NCI-H526 treated with DMSO at 0.1 percent for 48 hours (cell line): ENCODE measurements around the gene MAST4.
"Not testable (repeated sequence)": the region's sequence is repeated elsewhere in the genome, so short reads cannot be mapped to it uniquely, and the experiment has no call there.

ENCODE experiments used
- DNase-seq: peaks from one replicate; lab custom pipeline; 2025; lab: John Stamatoyannopoulos, UW

Gene MAST4

DNA sequence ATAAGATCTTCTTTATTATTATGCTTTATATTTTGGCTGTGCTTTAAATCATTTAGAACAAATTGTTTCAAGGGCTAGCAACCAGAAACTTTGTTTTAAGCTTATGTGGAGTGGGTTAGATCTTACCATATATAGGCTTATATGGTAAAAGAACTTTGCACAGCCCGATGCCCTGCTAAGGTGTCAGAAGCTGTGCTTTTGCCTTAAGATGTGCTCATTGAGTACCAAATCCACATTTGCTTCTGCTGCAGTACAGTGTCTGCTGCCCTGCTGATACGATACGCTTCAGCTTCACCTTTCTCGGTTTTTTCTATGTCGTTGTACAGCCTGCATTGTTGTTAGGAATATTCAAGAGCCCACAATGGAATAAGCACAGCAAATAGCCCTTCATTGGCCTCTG lies 565.6 kb downstream of the MAST4 start:
- DNase-seq = no peak

DNA sequence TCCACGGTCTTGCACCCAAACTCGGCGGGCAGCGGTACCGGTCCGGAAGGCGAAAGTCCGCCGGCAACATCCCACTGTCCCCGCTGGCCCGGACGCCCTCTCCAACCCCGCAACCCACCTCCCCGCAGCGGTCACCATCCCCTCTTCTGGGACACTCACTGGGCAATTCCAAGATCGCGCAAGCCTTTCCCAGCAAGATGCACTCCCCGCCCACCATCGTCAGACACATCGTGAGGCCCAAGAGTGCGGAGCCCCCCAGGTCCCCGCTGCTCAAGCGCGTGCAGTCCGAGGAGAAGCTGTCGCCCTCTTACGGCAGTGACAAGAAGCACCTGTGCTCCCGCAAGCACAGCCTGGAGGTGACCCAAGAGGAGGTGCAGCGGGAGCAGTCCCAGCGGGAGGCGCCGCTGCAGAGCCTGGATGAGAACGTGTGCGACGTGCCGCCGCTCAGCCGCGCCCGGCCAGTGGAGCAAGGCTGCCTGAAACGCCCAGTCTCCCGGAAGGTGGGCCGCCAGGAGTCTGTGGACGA lies 567.1 kb downstream of the MAST4 start:
- DNase-seq = no peak

DNA sequence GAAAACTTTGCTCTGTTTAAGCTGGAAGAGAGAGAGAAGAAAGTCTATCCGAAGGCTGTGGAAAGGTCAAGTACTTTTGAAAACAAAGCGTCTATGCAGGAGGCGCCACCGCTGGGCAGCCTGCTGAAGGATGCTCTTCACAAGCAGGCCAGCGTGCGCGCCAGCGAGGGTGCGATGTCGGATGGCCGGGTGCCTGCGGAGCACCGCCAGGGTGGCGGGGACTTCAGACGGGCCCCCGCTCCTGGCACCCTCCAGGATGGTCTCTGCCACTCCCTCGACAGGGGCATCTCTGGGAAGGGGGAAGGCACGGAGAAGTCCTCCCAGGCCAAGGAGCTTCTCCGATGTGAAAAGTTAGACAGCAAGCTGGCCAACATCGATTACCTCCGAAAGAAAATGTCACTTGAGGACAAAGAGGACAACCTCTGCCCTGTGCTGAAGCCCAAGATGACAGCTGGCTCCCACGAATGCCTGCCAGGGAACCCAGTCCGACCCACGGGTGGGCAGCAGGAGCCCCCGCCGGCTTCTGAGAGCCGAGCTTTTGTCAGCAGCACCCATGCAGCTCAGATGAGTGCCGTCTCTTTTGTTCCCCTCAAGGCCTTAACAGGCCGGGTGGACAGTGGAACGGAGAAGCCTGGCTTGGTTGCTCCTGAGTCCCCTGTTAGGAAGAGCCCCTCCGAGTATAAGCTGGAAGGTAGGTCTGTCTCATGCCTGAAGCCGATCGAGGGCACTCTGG lies 567.8 kb downstream of the MAST4 start:
- DNase-seq = no peak

DNA sequence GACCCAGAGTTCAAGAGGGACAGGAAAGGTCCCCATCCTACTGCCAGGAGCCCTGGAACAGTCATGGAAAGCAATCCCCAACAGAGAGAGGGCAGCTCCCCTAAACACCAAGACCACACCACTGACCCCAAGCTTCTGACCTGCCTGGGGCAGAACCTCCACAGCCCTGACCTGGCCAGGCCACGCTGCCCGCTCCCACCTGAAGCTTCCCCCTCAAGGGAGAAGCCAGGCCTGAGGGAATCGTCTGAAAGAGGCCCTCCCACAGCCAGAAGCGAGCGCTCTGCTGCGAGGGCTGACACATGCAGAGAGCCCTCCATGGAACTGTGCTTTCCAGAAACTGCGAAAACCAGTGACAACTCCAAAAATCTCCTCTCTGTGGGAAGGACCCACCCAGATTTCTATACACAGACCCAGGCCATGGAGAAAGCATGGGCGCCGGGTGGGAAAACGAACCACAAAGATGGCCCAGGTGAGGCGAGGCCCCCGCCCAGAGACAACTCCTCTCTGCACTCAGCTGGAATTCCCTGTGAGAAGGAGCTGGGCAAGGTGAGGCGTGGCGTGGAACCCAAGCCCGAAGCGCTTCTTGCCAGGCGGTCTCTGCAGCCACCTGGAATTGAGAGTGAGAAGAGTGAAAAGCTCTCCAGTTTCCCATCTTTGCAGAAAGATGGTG lies 568.8 kb downstream of the MAST4 start:
- no peak for DNase-seq

DNA sequence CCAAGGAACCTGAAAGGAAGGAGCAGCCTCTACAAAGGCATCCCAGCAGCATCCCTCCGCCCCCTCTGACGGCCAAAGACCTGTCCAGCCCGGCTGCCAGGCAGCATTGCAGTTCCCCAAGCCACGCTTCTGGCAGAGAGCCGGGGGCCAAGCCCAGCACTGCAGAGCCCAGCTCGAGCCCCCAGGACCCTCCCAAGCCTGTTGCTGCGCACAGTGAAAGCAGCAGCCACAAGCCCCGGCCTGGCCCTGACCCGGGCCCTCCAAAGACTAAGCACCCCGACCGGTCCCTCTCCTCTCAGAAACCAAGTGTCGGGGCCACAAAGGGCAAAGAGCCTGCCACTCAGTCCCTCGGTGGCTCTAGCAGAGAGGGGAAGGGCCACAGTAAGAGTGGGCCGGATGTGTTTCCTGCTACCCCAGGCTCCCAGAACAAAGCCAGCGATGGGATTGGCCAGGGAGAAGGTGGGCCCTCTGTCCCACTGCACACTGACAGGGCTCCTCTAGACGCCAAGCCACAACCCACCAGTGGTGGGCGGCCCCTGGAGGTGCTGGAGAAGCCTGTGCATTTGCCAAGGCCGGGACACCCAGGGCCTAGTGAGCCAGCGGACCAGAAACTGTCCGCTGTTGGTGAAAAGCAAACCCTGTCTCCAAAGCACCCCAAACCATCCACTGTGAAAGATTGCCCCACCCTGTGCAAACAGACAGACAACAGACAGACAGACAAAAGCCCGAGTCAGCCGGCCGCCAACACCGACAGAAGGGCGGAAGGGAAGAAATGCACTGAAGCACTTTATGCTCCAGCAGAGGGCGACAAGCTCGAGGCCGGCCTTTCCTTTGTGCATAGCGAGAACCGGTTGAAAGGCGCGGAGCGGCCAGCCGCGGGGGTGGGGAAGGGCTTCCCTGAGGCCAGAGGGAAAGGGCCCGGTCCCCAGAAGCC lies 569.6 kb downstream of the MAST4 start:
- no peak for DNase-seq

DNA sequence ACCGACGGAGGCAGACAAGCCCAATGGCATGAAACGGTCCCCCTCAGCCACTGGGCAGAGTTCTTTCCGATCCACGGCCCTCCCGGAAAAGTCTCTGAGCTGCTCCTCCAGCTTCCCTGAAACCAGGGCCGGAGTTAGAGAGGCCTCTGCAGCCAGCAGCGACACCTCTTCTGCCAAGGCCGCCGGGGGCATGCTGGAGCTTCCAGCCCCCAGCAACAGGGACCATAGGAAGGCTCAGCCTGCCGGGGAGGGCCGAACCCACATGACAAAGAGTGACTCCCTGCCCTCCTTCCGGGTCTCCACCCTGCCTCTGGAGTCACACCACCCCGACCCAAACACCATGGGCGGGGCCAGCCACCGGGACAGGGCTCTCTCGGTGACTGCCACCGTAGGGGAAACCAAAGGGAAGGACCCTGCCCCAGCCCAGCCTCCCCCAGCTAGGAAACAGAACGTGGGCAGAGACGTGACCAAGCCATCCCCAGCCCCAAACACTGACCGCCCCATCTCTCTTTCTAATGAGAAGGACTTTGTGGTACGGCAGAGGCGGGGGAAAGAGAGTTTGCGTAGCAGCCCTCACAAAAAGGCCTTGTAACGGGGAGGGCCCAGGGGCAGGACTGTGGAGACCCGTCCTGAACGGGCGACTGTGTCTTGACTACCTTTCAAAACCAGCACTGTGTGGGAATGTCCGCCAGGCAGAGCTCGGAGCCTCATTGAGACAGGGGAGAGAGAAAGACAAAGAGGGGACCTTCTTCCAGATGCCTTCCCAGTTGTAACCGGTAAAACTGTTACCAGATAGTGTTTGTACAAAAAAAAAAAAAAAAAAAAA lies 570.5 kb downstream of the MAST4 start:
- no peak for DNase-seq

DNA sequence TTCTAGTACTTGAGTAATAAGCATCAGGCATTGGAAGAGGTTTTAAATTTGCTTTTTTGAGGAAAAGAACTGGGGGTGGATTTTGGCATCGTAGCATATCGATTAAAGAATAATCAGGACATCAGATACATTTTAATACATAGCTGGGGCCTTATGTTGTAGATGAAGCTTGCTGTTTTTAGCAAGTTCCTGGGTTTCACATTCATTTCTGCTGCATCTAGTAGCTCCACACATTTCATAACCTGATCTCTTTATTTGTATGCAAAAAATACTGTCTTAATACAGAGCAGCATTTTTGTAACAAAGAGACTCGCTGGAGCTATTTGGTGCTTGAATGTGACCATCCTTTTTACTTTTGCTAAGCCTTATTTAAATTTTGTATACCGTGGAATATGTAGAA lies 571.9 kb downstream of the MAST4 start:
- DNase-seq = no peak

DNA sequence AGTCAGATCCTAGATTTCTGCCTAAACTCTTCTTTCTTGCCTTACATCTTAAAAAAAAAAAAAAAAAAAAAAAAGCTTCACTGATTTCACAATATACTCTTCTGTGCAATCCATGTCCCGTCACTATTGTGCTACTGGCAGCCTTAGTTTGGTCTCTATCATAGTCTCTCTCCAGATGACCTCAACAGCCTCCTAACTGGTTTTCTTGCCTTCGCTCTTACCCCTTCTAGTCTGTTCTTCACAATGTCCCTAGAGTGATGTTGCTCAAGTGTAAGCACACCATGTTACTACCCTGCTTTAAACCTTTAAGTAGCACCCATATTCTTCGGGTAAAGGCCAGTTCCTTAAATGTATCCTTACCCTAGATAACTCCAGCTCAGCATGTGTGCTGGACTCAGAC lies 574.6 kb downstream of the MAST4 start:
- DNase-seq = no peak

DNA sequence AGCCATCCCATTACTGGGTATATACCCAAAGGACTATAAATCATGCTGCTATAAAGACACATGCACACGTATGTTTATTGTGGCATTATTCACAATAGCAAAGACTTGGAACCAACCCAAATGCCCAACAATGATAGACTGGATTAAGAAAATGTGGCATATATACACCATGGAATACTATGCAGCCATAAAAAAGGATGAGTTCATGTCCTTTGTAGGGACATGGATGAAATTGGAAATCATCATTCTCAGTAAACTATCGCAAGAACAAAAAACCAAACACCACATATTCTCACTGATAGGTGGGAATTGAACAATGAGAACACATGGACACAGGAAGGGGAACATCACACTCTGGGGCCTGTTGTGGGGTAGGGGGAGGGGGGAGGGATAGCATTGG lies 577.2 kb downstream of the MAST4 start:
- not testable (repeated sequence) for DNase-seq

DNA sequence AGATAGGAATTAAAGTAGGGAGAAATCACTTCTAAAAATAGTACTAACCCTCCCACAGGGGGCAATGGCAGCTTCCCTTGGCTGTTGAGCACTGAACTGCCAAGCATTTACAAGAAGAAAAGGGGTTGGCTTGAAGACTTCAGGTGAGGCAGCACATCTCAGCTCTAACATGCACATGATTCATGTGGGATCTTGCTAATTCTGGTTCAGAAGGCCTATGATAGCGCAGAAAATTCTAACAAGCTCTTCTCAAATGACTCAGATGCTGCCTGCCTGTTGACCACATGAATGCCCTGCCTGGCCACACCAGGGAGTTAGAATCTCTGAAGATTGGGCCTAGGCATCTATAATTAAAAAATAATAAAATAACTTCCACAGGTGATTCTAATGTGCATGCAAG lies 577.8 kb downstream of the MAST4 start:
- no peak for DNase-seq

DNA sequence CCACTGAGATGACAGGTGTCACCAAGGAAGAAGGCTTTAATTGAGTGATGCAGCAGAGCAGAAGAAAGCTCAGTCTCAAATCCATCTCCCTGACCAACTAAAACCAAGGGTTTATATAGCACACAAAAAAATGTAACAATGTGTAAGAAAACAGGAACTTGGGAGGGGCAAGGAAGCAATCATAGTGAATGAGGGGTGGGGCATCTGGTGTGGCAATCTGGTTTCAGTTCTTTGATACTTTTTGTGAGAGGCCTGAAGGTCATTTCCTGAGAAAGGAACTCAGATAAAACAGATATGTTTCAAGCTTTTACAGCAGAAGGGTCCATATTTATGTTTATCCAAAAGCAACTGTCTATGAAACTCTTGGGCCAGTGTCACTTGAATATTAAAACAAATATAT lies 580.7 kb downstream of the MAST4 start:
- DNase-seq = no peak

DNA sequence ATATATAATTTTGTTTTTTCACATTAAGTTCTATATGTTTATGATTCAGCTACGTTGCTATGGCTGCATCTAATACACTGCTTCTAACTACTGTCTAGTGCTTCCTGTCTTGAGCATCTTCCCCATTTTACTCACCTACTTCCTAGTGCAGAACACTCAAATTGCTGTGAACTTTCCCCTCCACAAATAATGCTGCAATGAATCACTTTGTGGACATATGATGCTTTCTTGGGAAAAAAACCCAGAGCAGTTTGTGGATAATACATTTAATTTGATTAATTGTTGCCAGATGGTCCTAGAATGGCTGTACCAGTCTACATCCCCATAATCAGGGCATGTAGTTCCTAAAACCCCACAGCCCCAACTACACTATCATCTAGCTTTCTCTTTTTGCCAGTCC lies 581.9 kb downstream of the MAST4 start:
- DNase-seq = no peak

DNA sequence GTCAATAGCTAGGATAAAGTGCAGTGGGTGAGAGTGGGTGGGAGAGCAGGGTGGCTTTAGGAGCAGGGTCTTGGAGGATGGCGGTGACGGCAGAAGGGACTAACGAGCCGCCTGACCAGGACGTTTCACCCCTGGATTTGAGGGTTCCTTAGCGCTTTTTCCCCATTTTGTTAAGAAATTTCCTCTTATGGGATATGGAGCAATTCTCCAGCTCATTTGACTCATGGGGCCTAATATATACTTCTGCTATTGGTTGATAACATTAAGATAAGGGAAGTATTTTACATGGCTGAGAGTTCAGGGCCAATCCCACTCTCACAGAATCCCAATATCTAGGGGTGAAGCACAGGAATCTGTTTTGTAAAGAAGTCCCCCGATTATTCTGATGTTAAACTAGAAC lies 582.8 kb downstream of the MAST4 start:
- DNase-seq = no peak

DNA sequence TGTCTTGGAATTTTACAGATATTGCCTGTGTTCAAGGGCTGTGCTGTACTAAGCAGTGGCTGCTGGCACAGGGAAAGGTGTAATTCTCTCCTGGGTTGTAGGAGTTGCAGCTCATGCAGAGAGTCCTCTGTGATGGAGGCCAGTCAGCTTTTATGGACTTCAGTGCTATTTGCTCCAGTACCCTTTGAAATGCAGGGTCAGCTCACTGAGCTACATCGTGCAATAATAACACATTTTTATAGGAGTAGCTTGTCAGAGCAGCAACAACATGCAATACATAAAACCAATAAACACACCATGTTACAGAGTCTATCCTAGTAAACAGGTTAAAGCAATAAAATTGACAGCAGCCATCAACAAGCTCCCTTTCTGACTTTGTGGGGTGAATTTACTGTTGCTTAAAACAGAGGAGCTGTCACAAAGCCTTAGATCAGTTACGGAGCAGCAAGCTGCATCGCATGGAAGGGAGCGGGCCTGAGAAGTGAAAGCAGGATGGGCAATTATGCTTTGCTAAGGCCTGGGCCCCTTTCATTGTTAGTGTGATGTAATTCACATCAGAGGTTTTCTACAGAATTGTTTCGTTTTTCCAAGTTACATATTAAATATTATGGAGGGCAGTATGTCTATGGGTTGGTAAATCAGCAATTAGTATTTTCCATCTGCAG lies 583.6 kb downstream of the MAST4 start:
- DNase-seq = no peak

DNA sequence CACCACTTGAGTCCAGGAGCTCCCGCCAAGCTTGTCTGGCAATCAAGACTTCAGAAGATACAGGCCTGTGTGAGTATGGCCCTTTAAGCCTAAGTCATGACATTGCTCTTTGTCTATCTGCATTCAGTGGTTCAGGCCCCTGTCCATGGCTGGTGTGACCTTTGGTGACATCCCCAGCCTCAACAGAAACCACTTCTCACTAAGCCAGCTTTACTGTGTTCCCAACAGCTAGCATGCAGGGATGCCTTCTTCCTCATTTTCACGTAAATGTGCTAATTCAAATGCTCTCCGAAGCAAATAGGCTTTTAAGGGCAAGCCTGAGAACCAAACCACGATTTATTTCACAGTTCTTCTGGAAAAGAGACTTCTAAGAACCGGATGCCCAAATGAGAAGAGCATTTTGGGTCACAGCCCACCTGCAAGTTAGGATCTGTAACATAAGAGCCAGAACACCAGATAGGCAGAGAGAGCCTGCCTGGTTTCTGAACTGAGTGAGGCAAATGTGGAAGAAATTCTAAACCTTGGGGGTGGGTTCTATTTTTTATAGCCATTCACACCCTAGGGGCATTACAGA lies 585.5 kb downstream of the MAST4 start:
- DNase-seq = no peak

DNA sequence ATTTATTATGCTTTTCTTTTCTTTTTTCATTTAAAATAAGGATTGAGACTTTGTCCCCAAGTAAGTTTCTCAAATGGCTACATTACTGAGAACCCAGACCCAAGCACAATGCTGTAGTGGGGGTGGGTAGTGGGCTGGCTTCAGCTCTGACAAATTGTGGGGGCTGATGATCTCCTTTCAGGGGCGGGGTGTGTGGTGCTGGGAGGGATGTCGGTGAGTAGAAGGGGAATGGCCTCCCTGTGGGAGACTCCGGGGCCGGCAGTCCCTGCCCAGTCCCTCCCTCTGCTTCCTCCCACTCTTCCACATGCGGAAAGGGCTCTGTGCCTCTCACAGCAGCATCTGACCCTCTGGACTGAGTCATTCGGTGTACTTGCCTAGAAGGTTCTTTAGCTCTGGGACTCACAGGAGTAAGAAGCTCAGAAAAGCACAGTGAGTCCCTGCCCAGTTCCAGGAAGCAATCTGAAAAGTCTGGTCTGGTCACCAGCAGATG lies 586.2 kb downstream of the MAST4 start:
- no peak for DNase-seq

DNA sequence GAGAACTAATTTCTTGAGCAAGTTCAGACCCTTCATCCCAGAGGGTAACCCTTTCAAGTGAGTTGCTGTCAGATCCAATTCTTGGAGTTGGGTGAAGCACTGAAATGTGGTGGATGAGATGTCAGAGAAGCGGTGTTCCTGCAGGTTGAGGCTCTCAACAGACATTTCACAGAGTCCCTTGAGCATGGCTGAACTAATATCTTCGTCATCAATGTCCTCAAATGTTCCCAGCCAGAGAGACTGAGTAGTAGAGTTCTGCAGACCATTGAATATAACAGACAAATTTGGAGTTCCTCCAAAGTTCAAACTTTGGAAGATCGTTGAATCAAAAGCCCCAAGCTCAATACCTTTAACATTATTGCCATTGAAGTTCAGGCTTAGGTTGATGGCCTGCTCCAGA lies 587.7 kb downstream of the MAST4 start:
- DNase-seq = no peak

DNA sequence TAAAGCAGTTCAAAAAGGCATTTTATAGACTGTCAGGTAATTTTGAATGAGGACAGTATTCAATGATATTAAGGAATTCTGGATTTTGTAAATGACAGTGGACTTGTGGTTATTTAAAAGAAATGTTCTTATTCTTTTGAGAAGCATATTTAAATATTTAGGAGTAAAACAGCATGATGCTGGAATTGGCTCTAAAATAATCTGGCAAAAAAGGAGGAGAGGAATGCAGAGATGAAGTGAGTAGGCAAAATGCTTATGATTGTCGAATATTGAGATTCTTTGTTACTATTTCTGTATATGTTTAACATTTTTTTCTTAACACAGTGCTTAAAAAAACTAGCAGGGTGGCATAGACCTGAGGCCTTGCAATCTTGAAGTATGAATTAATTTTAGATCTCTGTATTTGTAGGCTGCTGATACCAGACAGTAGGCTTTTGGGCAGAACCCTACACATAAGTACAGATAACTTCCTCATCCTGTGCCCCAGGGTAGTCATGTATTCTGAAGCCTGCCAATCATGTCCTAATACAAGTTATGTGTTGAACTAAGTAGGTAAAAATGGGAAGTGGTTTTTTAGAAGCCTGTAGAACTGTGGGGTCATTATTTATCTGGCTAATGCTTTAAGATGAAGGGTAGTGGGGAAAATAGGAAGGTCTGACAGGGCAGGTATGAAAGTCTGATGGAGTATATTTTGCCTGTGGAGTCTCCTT lies 591.0 kb downstream of the MAST4 start:
- no peak for DNase-seq

DNA sequence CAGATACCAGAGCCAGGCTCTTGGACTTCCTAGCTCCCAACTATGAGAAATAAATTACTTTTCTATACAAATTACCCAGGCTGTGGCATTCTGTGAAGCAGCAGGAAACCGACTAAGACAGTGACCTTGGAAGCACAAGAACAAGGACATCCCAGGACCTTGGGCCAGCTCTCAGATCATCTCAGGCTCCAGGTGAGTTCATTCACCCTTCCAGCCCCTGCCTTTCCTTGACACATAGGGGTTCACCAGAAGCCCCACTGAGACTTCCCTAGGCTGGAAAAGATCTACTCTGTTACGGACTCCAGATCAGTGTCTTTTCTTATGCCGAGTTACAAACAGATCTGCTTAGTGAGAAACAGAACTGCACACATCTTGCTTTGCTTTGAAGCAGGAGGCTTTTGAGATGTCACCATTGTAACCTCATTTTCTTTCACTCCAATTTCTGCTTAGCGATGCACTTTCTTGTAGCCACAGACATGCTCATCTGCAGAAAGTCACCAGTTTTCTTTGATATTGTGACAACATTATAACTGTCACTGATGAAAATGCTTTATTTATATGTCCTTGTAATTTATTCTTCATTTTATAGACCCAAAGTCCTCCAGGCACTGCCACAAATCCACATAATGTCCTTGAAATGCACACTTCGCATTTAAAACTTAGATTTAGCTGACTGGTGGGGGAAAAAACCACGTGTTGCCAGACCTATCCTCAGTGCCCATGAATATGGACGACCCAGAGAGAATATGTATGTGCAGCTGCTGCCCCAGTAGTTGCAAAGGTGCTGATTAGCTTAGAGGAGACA lies 592.3 kb downstream of the MAST4 start:
- DNase-seq = no peak
